ENCODE data around the gene MTERF1. TPM values are rescaled to one million over a fixed set of nuclear protein-coding genes. Genes with fewer than 3 reads are reported as not detected.

MTERF1 gene
- polyA plus RNA-seq, 1 of the 3 experiments (the other 2 are of a cell fraction): 6.1 TPM

DNA sequence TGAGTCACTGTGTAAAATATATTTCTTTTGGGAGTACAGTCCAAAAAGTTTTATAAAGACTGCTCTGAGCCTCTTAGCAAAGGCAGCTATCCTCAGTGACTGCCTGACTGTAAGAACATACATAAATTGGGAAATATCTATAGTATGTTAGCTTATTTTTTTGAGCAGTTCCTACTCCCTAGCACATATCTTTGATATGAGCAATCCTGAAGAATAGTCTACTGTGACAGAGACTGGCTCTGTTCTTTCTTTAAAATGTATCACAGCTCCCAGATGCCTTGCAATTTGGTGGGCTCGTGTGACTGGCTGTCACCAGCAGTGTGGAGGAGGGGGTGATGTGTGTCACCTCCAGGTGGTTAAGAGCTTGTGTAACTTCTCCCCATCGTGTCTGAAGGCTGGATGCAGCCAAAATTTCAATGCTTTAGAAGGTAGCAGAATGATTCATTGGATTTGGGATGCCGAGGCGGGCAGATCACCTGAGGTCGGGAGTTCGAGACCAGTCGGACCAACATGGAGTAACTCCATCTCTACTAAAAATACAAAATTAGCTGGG lies 47.9 kb downstream of the MTERF1 start:
- Histone ChIP-seq H3K9ac (no peak overlapping the region), H3K27me3 (ENCODE audit: insufficient read depth) (no peaks in the 10 kb centered on the region), H3K79me2 (ENCODE audit: insufficient read depth) (no peaks in the 10 kb centered on the region), H3K36me3 (replicated peaks in 1 of 2; ENCODE audit: control insufficient read depth in 1 of 2, insufficient read depth in 2 of 2, low read length in 1 of 2) (no peaks in the 10 kb centered on the region), H3K9me3 (no peaks in the 10 kb centered on the region), H3K4me2 (no peak overlapping the region), H4K20me1 (ENCODE audit: insufficient read depth) (no peaks in the 10 kb centered on the region), H3K27ac (ENCODE audit: low read depth in 2 of 2, low read length in 1 of 2) (no peak overlapping the region), H3K4me3 (ENCODE audit: low read depth in 2 of 2, low read length in 1 of 2) (no peak overlapping the region), H2AFZ (ENCODE audit: low read depth) (no peak overlapping the region), H3K4me1 (ENCODE audit: control insufficient read depth in 1 of 2, insufficient read depth in 2 of 2, low read depth in 1 of 2, low read length in 1 of 2) (peaks cover 0 to 2% of the 10 kb centered on the region in 2 experiments; a peak in 3 of 4 replicates), H3K9me2 (no peaks in the 10 kb centered on the region), H3F3A (replicated peaks; ENCODE audit: insufficient read depth) (peaks cover 4% of the 10 kb centered on the region)
- TF ChIP-seq TEAD4 (IDR thresholded peaks at IDR 0.05; ENCODE audit: borderline replicate concordance, insufficient read depth): no peak
- no peak for TF ChIP-seq NFIC (IDR thresholded peaks at IDR 0.05; ENCODE audit: borderline replicate concordance)
- TF ChIP-seq JUND (IDR thresholded peaks at IDR 0.05): no peak
- ChIA-PET POLR2A (no interaction called here), CTCF (interaction anchor here (0.7 to 1.6 kb wide), 5 partner anchors 17 to 47 kb away, joined by 3 to 4 read pairs (median 3); no protein-coding TSS in a partner anchor)
- WGBS (ENCODE audit: low lambda C conversion rate): 80% methylated on average over 7 of the region's 7 CpGs
- no peak for DNase-seq

DNA sequence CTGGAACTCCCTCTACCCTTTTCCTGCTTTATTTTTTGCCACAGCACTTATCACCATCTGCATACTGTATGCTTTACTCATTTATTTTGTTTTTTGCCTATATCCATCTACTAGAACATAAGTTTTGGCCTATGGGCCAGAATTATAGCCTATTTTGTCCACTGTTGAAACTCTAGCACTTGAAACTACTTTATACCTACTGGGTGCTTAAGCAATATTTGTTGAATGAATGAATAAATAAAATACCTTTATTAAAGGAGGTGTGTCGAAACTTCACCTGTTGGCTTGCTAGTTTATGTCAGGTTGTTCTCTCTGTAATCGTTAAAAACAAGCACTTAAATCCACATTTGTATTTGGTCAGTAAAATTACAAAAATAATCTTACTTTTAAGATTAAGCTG lies 53.3 kb downstream of the MTERF1 start:
- Histone ChIP-seq H4K20me1 (ENCODE audit: insufficient read depth) (no peaks in the 10 kb centered on the region), H3K4me3 (ENCODE audit: low read depth in 2 of 2, low read length in 1 of 2) (no peak overlapping the region), H3K9ac (no peak overlapping the region), H2AFZ (ENCODE audit: low read depth) (no peak overlapping the region), H3F3A (replicated peaks; ENCODE audit: insufficient read depth) (peaks cover 4% of the 10 kb centered on the region), H3K36me3 (replicated peaks in 1 of 2; ENCODE audit: control insufficient read depth in 1 of 2, insufficient read depth in 2 of 2, low read length in 1 of 2) (peaks cover 0 to 5% of the 10 kb centered on the region in 2 experiments), H3K4me1 (ENCODE audit: control insufficient read depth in 1 of 2, insufficient read depth in 2 of 2, low read depth in 1 of 2, low read length in 1 of 2) (peaks cover 0 to 3% of the 10 kb centered on the region in 2 experiments; a peak in 1 of 4 replicates), H3K27ac (ENCODE audit: low read depth in 2 of 2, low read length in 1 of 2) (no peak overlapping the region), H3K4me2 (no peak overlapping the region), H3K79me2 (ENCODE audit: insufficient read depth) (no peaks in the 10 kb centered on the region), H3K27me3 (ENCODE audit: insufficient read depth) (no peaks in the 10 kb centered on the region), H3K9me3 (no peaks in the 10 kb centered on the region), H3K9me2 (no peaks in the 10 kb centered on the region)
- 88% methylated on average over 2 of the region's 2 CpGs for WGBS (ENCODE audit: low lambda C conversion rate)
- TF ChIP-seq NRF1 (IDR thresholded peaks at IDR 0.05; ENCODE audit: low read depth, low read length): no peak
- no peak for TF ChIP-seq FOSL2 (IDR thresholded peaks at IDR 0.05; ENCODE audit: borderline replicate concordance, low read depth)
- no peak for TF ChIP-seq EZH2phosphoT487 (IDR thresholded peaks at IDR 0.05; ENCODE audit: borderline replicate concordance, low read depth)
- TF ChIP-seq, protein P1, sequence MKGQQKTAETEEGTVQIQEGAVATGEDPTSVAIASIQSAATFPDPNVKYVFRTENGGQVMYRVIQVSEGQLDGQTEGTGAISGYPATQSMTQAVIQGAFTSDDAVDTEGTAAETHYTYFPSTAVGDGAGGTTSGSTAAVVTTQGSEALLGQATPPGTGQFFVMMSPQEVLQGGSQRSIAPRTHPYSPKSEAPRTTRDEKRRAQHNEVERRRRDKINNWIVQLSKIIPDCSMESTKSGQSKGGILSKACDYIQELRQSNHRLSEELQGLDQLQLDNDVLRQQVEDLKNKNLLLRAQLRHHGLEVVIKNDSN (IDR thresholded peaks at IDR 0.05; ENCODE audit: borderline replicate concordance, low read depth): no peak
- TF ChIP-seq CHD2 (IDR thresholded peaks at IDR 0.05; ENCODE audit: low read length, partially characterized antibody): no peak
- no peak for TF ChIP-seq YY1 (IDR thresholded peaks at IDR 0.05; ENCODE audit: low read depth)
- TF ChIP-seq SMC3 (IDR thresholded peaks at IDR 0.05; ENCODE audit: low read depth, low read length): no peak
- TF ChIP-seq, protein P2, sequence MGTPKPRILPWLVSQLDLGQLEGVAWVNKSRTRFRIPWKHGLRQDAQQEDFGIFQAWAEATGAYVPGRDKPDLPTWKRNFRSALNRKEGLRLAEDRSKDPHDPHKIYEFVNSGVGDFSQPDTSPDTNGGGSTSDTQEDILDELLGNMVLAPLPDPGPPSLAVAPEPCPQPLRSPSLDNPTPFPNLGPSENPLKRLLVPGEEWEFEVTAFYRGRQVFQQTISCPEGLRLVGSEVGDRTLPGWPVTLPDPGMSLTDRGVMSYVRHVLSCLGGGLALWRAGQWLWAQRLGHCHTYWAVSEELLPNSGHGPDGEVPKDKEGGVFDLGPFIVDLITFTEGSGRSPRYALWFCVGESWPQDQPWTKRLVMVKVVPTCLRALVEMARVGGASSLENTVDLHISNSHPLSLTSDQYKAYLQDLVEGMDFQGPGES (IDR thresholded peaks at IDR 0.05; ENCODE audit: low read depth, low read length): no peak
- TF ChIP-seq, protein P3, sequence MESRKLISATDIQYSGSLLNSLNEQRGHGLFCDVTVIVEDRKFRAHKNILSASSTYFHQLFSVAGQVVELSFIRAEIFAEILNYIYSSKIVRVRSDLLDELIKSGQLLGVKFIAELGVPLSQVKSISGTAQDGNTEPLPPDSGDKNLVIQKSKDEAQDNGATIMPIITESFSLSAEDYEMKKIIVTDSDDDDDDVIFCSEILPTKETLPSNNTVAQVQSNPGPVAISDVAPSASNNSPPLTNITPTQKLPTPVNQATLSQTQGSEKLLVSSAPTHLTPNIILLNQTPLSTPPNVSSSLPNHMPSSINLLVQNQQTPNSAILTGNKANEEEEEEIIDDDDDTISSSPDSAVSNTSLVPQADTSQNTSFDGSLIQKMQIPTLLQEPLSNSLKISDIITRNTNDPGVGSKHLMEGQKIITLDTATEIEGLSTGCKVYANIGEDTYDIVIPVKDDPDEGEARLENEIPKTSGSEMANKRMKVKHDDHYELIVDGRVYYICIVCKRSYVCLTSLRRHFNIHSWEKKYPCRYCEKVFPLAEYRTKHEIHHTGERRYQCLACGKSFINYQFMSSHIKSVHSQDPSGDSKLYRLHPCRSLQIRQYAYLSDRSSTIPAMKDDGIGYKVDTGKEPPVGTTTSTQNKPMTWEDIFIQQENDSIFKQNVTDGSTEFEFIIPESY (IDR thresholded peaks at IDR 0.05; ENCODE audit: borderline replicate concordance, low read depth): no peak
- TF ChIP-seq MXI1 (IDR thresholded peaks at IDR 0.05; ENCODE audit: low read depth, low read length): no peak
- TF ChIP-seq FOXM1 (IDR thresholded peaks at IDR 0.05; ENCODE audit: low read depth): no peak
- no peak for TF ChIP-seq FOXJ3 (CRISPR knock-in tag; IDR thresholded peaks at IDR 0.05)
- ChIA-PET POLR2A (no interaction called here), CTCF (interaction anchor here (0.6 to 3.9 kb wide), 4 partner anchors 50 to 620 kb away, joined by 3 to 25 read pairs (median 5); partner anchors contain the start of genes GATAD1 and MTERF1)
- DNase-seq: no peak
